BLaER1 (cell line): Measurements from ENCODE around the gene MYOG.
A peak's percentile ranks its signal among the peaks of the same experiment; 100 is the strongest.

Experiments
- H3K27ac ChIP-seq: shearing (Covaris generic); formaldehyde crosslinking; 2 replicates; pipeline ENCODE4 v1.8.1; 2022
- H3K27me3 ChIP-seq: shearing (Covaris generic); formaldehyde crosslinking; 2 replicates; pipeline ENCODE4 v1.8.1; 2022
- H3K36me3 ChIP-seq: shearing (Covaris generic); formaldehyde crosslinking; 2 replicates; pipeline ENCODE4 v1.8.1; 2022
- H3K4me1 ChIP-seq: shearing (Covaris generic); formaldehyde crosslinking; 2 replicates; pipeline ENCODE4 v1.8.1; 2022
- H3K4me2 ChIP-seq: shearing (Covaris generic); formaldehyde crosslinking; 2 replicates; pipeline ENCODE4 v1.8.1; 2022
- H3K4me3 ChIP-seq: shearing (Covaris generic); formaldehyde crosslinking; 2 replicates; pipeline ENCODE4 v1.8.1; 2022
- H3K9ac ChIP-seq: shearing (Covaris generic); formaldehyde crosslinking; 2 replicates; pipeline ENCODE4 v1.8.1; 2022
- H3K9me3 ChIP-seq: shearing (Covaris generic); formaldehyde crosslinking; 2 replicates; pipeline ENCODE4 v1.8.1; 2022
- H4K20me1 ChIP-seq: shearing (Covaris generic); formaldehyde crosslinking; 2 replicates; pipeline ENCODE4 v1.8.1; 2022
- Cebpa-rat ChIP-seq: shearing (Covaris generic); IDR thresholded peaks from 2 replicates; pipeline ENCODE4 v1.8.1; 2022

The MYOG gene

GRCh38 chr1:203101813-203102634 lies 16.2 kb upstream of the MYOG start:
- Histone ChIP-seq H3K4me3 (no peak overlapping the region), H3K9ac (no peak overlapping the region)

GRCh38 chr1:203100516-203100869 lies 14.7 kb upstream of the MYOG start:
- H4K20me1 ChIP-seq, result no peaks in the 10 kb centered on the region
- H3K27ac ChIP-seq, result no peak overlapping the region
- H3K4me2 ChIP-seq, result no peak overlapping the region
- H3K36me3 ChIP-seq, result no peaks in the 10 kb centered on the region
- H3K9me3 ChIP-seq, result no peaks in the 10 kb centered on the region
- H3K4me3 ChIP-seq, result no peak overlapping the region
- H3K4me1 ChIP-seq, result peaks cover 25% of the 10 kb centered on the region
- H3K9ac ChIP-seq, result no peak overlapping the region
- H3K27me3 ChIP-seq, result no peaks in the 10 kb centered on the region
- TF ChIP-seq Cebpa-rat, result no peak

More at GRCh38 chr1:203101813-203102634, 16.2 kb upstream of the MYOG start:
- TF ChIP-seq Cebpa-rat, result no peak
- Histone ChIP-seq H3K27ac (no peak overlapping the region), H3K9me3 (no peaks in the 10 kb centered on the region), H3K27me3 (no peaks in the 10 kb centered on the region), H3K4me1 (peaks cover 25% of the 10 kb centered on the region), H4K20me1 (no peaks in the 10 kb centered on the region), H3K4me2 (peak overlapping the region; percentile 45; the same call in 1 of the 2 replicates), H3K36me3 (no peaks in the 10 kb centered on the region)

- no peaks in the 10 kb centered on the region for H3K27me3 ChIP-seq
- no peak for TF ChIP-seq Cebpa-rat
- no peaks in the 10 kb centered on the region for H3K36me3 ChIP-seq
- no peak overlapping the region for H3K4me3 ChIP-seq
- no peak overlapping the region for H3K27ac ChIP-seq
- H3K9ac ChIP-seq, result no peak overlapping the region
- peaks cover 4% of the 10 kb centered on the region for H3K9me3 ChIP-seq
- no peak overlapping the region for H3K4me2 ChIP-seq
- H3K4me1 ChIP-seq, result peaks cover 25% of the 10 kb centered on the region
- no peaks in the 10 kb centered on the region for H4K20me1 ChIP-seq
Measured at GRCh38 chr1:203099805-203100515, 14.1 kb upstream of the MYOG start.

GRCh38 chr1:203098914-203099520 lies 13.2 kb upstream of the MYOG start:
- Histone ChIP-seq H3K9ac (no peak overlapping the region), H4K20me1 (no peaks in the 10 kb centered on the region), H3K4me2 (no peak overlapping the region), H3K4me3 (no peak overlapping the region), H3K4me1 (peaks cover 25% of the 10 kb centered on the region), H3K27me3 (no peaks in the 10 kb centered on the region), H3K9me3 (peaks cover 13% of the 10 kb centered on the region), H3K27ac (no peak overlapping the region), H3K36me3 (no peaks in the 10 kb centered on the region)
- TF ChIP-seq Cebpa-rat, result no peak

DNA sequence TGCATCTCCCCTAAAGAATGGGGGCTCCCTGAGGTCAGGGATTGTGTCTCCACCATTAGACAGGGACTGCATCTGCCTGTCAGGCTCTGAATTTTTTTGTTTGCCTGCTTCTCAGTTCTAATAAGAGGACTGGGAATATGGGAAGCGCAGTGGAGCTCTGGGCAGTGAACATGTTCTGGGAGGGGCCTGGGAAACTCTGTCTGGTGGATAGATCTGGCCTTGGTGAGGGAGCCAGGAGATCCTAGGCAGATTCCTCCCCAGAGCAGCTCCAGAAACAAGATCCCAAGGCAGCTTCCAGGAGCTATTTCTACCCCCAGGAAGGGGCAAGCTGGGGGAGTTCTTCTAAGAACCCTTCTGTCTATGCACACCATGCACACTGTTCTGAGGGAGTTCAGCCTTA lies 12.6 kb upstream of the MYOG start:
- Histone ChIP-seq H3K9ac (no peak overlapping the region), H3K4me2 (no peak overlapping the region), H3K4me3 (no peak overlapping the region), H3K4me1 (peaks cover 20% of the 10 kb centered on the region), H3K36me3 (no peaks in the 10 kb centered on the region), H3K27me3 (no peaks in the 10 kb centered on the region), H3K9me3 (peaks cover 19% of the 10 kb centered on the region), H4K20me1 (no peaks in the 10 kb centered on the region), H3K27ac (no peak overlapping the region)
- no peak for TF ChIP-seq Cebpa-rat

DNA sequence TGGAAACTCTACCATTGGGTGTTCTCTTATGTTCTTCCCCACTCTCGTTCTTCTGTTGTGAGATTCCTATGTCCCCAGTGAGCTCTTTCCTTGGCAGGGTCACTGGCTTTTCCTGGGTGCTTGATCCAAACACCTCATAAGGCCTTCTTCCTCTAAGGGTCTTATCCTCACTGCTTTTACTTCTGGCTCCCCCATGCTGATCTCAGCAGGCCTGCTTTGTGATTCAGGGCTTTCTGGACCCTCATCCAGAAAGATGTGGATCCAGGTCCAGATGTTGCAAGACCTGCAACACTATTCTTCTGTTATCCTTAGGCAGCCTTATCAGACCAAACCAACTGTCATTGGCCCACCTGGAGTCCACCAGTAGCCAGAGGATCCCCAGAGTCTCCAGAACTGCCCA lies 11.2 kb upstream of the MYOG start:
- Histone ChIP-seq H3K36me3 (no peaks in the 10 kb centered on the region), H3K27ac (no peak overlapping the region), H4K20me1 (no peaks in the 10 kb centered on the region), H3K4me2 (no peak overlapping the region), H3K4me3 (no peak overlapping the region), H3K27me3 (no peaks in the 10 kb centered on the region), H3K9me3 (peaks cover 22% of the 10 kb centered on the region), H3K4me1 (peaks cover 6% of the 10 kb centered on the region), H3K9ac (no peak overlapping the region)
- no peak for TF ChIP-seq Cebpa-rat

DNA sequence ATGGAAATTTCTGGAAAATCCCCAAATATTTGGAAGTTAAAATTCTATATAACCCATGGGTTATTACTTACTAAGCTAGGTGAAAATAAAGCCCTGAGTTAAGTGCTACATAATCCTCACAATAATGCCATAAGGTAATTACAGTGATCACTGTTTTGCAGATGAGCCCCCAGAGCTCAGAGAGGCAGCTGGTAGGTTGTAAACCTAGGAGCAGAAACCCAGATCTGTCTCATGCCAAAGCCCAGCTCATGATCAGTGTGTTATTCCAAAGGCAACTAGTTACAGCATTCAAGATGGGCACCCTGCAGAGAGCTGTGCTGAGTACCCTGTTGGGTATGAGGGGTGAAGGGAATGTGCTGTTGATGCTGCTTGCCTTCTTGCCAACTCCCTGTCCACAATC lies 10.8 kb upstream of the MYOG start:
- Histone ChIP-seq H3K4me2 (no peak overlapping the region), H3K27ac (no peak overlapping the region), H3K4me1 (peaks cover 4% of the 10 kb centered on the region; the same call in 1 of the 2 replicates)

GRCh38 chr1:203095061-203095690 lies 9.4 kb upstream of the MYOG start:
- no peak for TF ChIP-seq Cebpa-rat
- Histone ChIP-seq H4K20me1 (no peaks in the 10 kb centered on the region), H3K27ac (no peak overlapping the region), H3K36me3 (no peaks in the 10 kb centered on the region), H3K4me1 (peaks cover 2% of the 10 kb centered on the region; the same call in 1 of the 2 replicates), H3K4me3 (no peak overlapping the region), H3K27me3 (no peaks in the 10 kb centered on the region), H3K4me2 (no peak overlapping the region), H3K9me3 (peaks cover 22% of the 10 kb centered on the region), H3K9ac (no peak overlapping the region)

More for the DNA sequence above, 10.8 kb upstream of the MYOG start:
- H3K4me3 ChIP-seq, result no peak overlapping the region
- no peaks in the 10 kb centered on the region for H3K27me3 ChIP-seq
- no peaks in the 10 kb centered on the region for H4K20me1 ChIP-seq
- TF ChIP-seq Cebpa-rat, result no peak
- H3K9ac ChIP-seq, result no peak overlapping the region
- H3K36me3 ChIP-seq, result no peaks in the 10 kb centered on the region
- H3K9me3 ChIP-seq, result peaks cover 22% of the 10 kb centered on the region

DNA sequence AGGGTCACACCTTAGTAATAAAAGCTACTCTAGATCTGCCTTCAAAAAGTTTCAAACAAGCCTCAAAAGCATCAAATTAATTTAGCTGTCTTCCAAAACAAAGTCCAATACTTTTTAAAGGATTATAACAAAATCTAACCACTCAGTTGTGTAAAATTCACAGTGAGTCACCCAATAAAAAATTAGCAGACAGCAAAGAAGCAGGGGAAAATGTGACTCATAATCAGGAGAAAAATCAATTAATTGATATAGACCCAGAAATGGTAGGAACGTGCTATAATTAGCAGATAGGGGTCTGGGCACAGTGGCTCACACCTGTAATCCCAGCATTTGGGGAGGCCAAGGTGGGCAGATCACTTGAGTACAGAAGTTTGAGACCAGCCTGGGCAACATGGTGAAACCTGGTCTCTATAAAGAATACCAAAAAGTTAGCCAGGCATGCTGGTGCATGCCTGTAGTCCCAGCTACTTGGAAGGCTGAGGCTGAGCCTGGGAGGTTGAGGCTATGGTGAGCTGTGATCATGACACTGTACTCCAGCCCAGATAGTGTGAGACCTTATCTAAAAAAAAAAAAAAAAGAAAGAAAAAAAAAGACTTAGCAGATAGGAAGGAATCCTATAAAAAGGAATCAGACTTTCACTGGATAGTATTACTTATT lies 8.1 kb upstream of the MYOG start:
- Histone ChIP-seq H3K36me3 (no peaks in the 10 kb centered on the region), H3K9me3 (peaks cover 22% of the 10 kb centered on the region), H3K4me2 (no peak overlapping the region), H4K20me1 (no peaks in the 10 kb centered on the region), H3K4me3 (no peak overlapping the region), H3K4me1 (no peaks in the 10 kb centered on the region), H3K9ac (no peak overlapping the region), H3K27ac (no peak overlapping the region), H3K27me3 (no peaks in the 10 kb centered on the region)
- TF ChIP-seq Cebpa-rat, result no peak
